ENCODE measurements around the gene MILR1. TPM values are rescaled to one million over a fixed set of nuclear protein-coding genes. Genes with fewer than 3 reads are reported as not detected.

MILR1 gene
- total RNA-seq, 4 donors from 2014 or later, result 0.79 to 8.1 (median 1.8) TPM

- Histone ChIP-seq H3K4me3 (no peak overlapping the region), H3K27me3 (no peaks in the 10 kb centered on the region), H3K9me3 (no peaks in the 10 kb centered on the region), H3K4me1 (peaks cover 22 to 94% (median 69%) of the 10 kb centered on the region in 3 donors), H3K36me3 (peaks cover 25 to 76% (median 46%) of the 10 kb centered on the region in 3 donors), H3K27ac (peak overlapping the region in 1 of 4 donors; percentile 12)
- WGBS, 2 donors, result 62 to 70% methylated on average over 6 of the region's 6 CpGs
- TF ChIP-seq, protein P1, sequence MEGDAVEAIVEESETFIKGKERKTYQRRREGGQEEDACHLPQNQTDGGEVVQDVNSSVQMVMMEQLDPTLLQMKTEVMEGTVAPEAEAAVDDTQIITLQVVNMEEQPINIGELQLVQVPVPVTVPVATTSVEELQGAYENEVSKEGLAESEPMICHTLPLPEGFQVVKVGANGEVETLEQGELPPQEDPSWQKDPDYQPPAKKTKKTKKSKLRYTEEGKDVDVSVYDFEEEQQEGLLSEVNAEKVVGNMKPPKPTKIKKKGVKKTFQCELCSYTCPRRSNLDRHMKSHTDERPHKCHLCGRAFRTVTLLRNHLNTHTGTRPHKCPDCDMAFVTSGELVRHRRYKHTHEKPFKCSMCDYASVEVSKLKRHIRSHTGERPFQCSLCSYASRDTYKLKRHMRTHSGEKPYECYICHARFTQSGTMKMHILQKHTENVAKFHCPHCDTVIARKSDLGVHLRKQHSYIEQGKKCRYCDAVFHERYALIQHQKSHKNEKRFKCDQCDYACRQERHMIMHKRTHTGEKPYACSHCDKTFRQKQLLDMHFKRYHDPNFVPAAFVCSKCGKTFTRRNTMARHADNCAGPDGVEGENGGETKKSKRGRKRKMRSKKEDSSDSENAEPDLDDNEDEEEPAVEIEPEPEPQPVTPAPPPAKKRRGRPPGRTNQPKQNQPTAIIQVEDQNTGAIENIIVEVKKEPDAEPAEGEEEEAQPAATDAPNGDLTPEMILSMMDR (IDR thresholded peaks at IDR 0.05), result no peak
- TF ChIP-seq POLR2A (IDR thresholded peaks at IDR 0.05), result no peak
- DNase-seq, result no peak
- intact Hi-C loops (cut with DNase I), result loop anchor here (10.0 kb wide), 1 partner anchor 75 kb away; no protein-coding TSS in a partner anchor
Observed at GRCh38 chr17:64499805-64500486, 51.0 kb downstream of the MILR1 start.

DNA sequence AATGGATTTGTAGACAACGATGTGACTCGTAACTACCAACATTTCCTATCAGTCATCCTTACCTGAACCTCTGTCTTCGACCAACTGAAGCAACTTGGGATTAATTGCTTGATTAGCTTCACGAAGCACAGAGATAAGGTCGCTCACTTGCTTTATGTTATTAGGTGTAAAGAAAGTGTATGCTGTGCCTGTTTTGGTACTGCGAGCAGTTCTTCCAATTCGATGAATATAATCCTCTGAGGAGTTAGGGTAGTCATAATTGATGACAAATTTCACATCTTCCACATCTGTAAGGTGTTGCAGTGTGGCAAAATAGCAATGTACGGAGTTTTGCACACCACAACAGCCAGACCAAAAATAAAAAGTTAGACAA lies 51.6 kb downstream of the MILR1 start:
- no peak for DNase-seq
- WGBS, 2 donors, result 80 to 88% methylated on average over 8 of the region's 8 CpGs
- TF ChIP-seq POLR2A (IDR thresholded peaks at IDR 0.05), result no peak
- TF ChIP-seq, protein P1 (IDR thresholded peaks at IDR 0.05), result no peak
- Histone ChIP-seq H3K4me3 (no peak overlapping the region), H3K4me1 (peaks cover 22 to 89% (median 64%) of the 10 kb centered on the region in 3 donors), H3K36me3 (peaks cover 25 to 77% (median 46%) of the 10 kb centered on the region in 3 donors), H3K9me3 (no peaks in the 10 kb centered on the region), H3K27me3 (no peaks in the 10 kb centered on the region), H3K27ac (peak overlapping the region in 1 of 4 donors; percentile 12)
- intact Hi-C loops (cut with DNase I), result no loop called here

GRCh38 chr17:64500862-64501765 lies 52.2 kb downstream of the MILR1 start:
- Histone ChIP-seq H3K27ac (peak overlapping the region; percentile 5 to 42 (median 20)), H3K36me3 (peaks cover 25 to 77% (median 46%) of the 10 kb centered on the region in 3 donors), H3K4me3 (no peak overlapping the region), H3K9me3 (no peaks in the 10 kb centered on the region), H3K27me3 (no peaks in the 10 kb centered on the region), H3K4me1 (peaks cover 22 to 82% (median 58%) of the 10 kb centered on the region in 3 donors)
- intact Hi-C loops (cut with DNase I), result no loop called here
- WGBS, 2 donors, result 45 to 47% methylated on average over 11 of the region's 11 CpGs
- TF ChIP-seq POLR2A (IDR thresholded peaks at IDR 0.05), result no peak
- TF ChIP-seq, protein P1 (IDR thresholded peaks at IDR 0.05), result no peak
- DNase-seq, result no peak

GRCh38 chr17:64502021-64502420 lies 53.1 kb downstream of the MILR1 start:
- TF ChIP-seq, protein P1 (IDR thresholded peaks at IDR 0.05), result no peak
- TF ChIP-seq POLR2A (IDR thresholded peaks at IDR 0.05), result no peak
- 62 to 76% methylated on average over 3 of the region's 3 CpGs for WGBS, 2 donors
- H3K36me3 ChIP-seq, result peaks cover 25 to 77% (median 46%) of the 10 kb centered on the region in 3 donors
- intact Hi-C loops (cut with DNase I), result no loop called here
- DNase-seq, result no peak
- no peaks in the 10 kb centered on the region for H3K9me3 ChIP-seq
- H3K4me3 ChIP-seq, result no peak overlapping the region
- H3K4me1 ChIP-seq, result peaks cover 22 to 77% (median 57%) of the 10 kb centered on the region in 3 donors
- H3K27me3 ChIP-seq, result no peaks in the 10 kb centered on the region
- H3K27ac ChIP-seq, result peak overlapping the region; percentile 5 to 42 (median 20)
